ENCODE results near the gene MMEL1.
"Not testable (repeated sequence)": the region's sequence is repeated elsewhere in the genome, so short reads cannot be mapped to it uniquely, and the experiment has no call there.

- not testable (repeated sequence) for TF ChIP-seq HOXA3 (CRISPR knock-in tag; IDR thresholded peaks at IDR 0.05); EZH2 (conservative IDR thresholded peaks at IDR 0.05; ENCODE audit: low read depth, low read length); TCF7L2 (IDR thresholded peaks at IDR 0.05; ENCODE audit: low read depth, low read length); NFE2 (CRISPR knock-in tag; IDR thresholded peaks at IDR 0.05); REST (IDR thresholded peaks at IDR 0.05; ENCODE audit: borderline replicate concordance in 1 of 2, low read depth in 1 of 2, low read length in 2 of 2); CTCF (CRISPR knock-in tag; IDR thresholded peaks at IDR 0.05); NFYB (CRISPR knock-in tag; IDR thresholded peaks at IDR 0.05); CCAR2 (optimal IDR thresholded peaks at IDR 0.05; ENCODE audit: low read depth, low read length)
Measured at GRCh38 chr1:2655598-2656434, 23.0 kb upstream of the MMEL1 start.

Measured in HepG2 (cell line).